Eye (tissue), 1 donor: ENCODE measurements around the gene C11orf54.
"Not testable (repeated sequence)": the region's sequence is repeated elsewhere in the genome, so short reads cannot be mapped to it uniquely, and the experiment has no call there.

Experiments used
- DNase-seq: peaks from one replicate; pipeline ENCODE4 v3.0.0-alpha.2; 2015

The C11orf54 gene

DNA sequence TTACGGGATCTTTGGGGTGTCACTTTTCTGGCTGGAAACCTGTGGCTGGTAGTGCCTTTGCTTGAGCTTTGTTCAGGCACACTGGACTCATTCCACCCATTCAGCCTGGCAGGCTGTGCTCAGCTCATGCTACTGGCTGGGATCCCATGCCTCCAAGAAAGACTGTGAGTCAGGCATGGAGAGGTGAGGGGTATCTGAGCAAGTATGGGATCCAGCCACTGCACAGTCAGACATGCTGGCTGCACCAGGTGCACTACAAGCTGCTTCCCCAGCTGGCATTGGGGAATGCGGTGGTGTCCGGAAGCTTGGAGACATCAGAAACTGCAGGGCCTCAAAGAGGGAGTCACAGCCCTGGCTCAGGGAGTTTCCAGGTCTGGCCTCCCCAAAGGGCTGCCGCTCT lies 30.7 kb downstream of the C11orf54 start:
- no peak for DNase-seq

GRCh38 chr11:93773045-93773477 lies 31.6 kb downstream of the C11orf54 start:
- no peak for DNase-seq

DNA sequence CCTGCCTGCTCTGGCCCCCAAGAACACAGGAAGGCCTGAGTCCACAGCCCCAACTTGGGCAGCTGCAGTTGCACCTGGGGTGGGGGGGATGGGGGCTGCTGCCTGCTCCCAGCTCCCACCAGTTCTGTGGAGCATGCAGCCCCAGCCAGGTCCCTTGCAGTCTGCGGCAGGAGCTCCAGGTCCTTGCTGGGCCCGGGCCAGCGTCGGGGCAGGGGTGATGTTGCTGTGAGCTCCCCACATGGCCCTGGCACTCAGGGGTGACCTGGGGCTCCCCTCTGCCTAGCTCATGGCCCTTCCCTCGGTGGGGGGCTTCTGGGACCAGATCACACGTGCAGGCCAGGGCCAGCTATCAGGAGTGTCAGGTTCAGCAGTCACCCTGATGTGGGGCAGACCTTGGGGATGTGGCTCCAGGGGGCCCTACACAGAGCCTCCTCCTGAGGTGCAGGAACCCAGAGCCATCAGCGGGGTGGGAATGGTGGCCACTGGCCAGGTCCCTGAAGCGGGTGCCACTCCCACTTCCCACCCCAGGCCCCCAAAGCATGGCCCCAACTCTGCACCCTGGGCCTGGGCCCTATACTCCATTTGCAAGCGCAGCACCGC lies 32.2 kb downstream of the C11orf54 start:
- no peak for DNase-seq

DNA sequence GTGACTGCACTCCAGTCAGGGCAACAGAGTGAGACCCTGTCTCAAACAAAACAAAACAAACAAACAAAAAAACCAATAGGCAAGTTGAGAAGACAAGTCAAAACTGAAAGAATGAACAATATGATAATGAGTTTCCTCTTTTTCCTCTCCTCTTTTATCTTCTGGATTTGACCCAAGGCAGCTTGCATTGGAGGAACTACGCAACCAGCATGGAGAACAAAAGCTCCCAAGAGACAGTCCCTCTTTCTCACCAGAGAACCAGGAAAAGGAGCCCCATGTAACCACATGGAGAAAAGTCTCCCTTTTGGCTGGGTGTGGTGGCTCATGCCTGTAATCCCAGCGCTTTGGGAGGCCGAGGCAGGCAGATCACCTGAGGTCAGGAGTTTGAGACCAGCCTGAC lies 33.1 kb downstream of the C11orf54 start:
- not testable (repeated sequence) for DNase-seq

- DNase-seq = peak; percentile 9
Observed at GRCh38 chr11:93775289-93775688, 33.8 kb downstream of the C11orf54 start.

DNA sequence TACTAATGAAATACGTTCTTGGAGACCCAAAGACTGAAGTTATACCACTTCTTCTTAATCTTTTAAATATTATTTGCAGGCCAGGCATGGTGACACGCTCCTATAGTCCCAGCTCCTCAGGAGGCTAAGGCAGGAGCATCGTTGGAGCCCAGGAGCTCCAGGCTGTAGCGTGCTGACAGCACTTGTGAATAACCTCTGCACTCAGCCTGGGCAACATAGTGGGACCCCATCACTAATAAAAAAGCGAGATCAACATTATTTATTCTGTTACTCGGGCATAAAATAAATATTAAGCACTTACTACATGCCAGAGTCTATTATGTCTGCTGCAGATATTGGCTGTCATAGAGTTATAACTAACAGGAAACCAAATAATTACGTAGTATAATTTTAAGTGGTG lies 41.9 kb downstream of the C11orf54 start:
- DNase-seq = no peak

- no peak for DNase-seq
Observed at GRCh38 chr11:93783765-93784144, 42.3 kb downstream of the C11orf54 start.

- DNase-seq = peak; percentile 98
Observed at GRCh38 chr11:93784145-93784934, 42.9 kb downstream of the C11orf54 start, which contains the start of gene MED17. MED17 (plus strand) TSS chr11:93784282; CDS start chr11:93784514, 232 bp downstream.

DNA sequence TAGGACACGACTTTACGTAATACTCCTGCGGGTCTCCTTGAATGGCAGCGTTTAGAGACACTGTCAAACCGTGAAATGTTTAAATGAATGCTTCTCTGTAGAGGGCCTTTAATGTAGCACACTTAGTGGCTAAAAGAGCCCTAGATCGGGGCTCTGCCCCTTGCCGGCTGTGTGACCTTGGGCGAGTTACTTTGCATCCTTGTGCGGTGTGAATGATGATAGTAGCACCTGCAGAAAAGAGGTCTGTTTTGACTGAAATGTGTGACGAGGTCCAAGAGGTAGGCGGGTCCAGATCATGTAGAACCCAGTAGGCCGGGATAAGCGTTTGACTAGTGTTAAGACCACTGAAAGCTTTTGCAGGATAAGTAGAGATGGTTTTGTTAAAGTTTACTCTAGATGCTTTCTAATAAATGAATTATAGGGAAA lies 43.5 kb downstream of the C11orf54 start:
- no peak for DNase-seq

DNA sequence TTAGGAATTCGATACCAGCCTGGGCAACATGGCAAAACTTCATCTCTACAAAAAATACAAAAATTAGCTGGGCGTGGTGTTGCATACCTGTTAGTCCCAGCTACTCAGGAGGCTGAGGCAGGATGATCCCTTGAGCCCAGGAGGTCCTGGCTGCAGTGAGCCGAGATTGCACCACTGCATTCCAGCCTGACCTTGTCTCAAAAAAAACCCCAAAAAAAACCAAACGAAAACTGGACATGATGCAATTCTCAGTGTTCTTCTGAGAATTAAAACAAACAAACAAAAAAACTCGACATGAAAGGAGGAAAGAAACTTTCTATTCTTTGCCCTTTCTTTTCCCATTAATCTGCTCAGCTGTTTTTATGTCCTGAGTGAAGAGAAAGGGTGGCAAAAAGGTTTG lies 50.0 kb downstream of the C11orf54 start:
- DNase-seq = no peak

DNA sequence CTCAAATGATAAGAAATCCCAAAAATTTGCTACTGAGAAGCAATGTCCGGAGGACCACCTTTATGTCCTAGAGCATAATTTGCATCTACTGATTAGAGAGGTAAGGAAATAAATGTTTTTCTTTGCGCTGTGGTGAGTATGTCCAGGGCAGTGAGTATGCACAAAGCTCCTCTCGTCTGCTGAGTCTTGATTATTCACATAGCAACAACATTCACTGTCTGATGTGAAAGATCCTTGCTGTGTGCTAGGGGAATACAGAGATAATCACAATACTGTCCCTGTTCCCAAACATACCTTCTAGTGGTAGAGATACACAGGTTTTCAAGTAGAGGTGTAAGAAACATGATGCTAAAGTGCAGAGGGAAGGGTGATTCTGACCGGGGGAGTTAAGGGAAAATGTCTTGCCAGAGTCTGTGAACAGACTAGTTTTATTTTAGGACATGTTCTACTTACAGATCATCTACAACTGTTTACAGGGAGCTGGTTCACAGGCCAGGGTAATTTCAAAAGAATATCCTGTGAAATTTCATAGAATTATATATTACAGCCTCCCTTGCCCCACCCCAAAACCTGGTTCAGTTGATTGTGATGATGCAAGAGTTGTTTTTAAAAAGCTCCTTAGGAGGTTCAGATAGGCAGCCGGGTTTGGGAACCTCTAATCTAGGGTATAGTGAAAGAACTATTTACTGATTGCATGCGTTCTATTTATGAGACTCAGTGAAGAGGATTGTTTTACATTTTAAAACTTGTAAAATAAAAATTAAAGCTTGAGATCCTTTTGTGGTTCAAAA lies 55.2 kb downstream of the C11orf54 start:
- no peak for DNase-seq

- DNase-seq = no peak
Observed at GRCh38 chr11:93801366-93801765, 59.9 kb downstream of the C11orf54 start.

GRCh38 chr11:93804879-93805278 lies 63.4 kb downstream of the C11orf54 start:
- DNase-seq = no peak

DNA sequence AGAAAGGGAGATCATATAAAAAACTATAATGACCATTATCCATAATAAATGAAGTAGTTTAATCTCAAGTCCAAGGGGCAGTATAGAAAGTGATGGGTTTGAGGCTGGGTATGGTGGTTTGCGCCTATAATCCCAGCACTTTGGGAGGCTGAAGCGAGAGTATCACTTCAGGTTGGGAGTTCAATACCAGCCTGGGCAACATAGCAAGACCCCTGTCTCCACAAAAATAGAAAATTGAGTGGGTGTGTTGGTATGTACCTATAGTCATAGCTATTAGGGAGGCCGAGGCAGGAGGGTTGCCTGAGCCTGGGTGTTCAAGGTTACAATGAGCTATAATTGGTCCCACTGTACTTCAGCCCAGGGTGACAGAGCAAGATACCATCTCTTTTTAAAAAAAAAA lies 66.5 kb downstream of the C11orf54 start:
- no peak for DNase-seq

GRCh38 chr11:93813974-93814373 lies 72.5 kb downstream of the C11orf54 start:
- DNase-seq = no peak
